IMR-90 (cell line): Measurements from ENCODE around the gene ZC3H7B. TPM values are rescaled to one million over a fixed set of nuclear protein-coding genes. Genes with fewer than 3 reads are reported as not detected.
"Not testable (repeated sequence)": the region's sequence is repeated elsewhere in the genome, so short reads cannot be mapped to it uniquely, and the experiment has no call there.

ENCODE experiments used
- ATAC-seq: fragments of 200-7000 bp; cut with Tn5 transposase; 2 replicates; pipeline ENCODE4 v1.9.1; 2020; ENCODE audit warnings: low read depth, mild to moderate bottlenecking, moderate library complexity
- BruUV-seq: library from RNA; stranded (reverse); fragments of 400-500 nt; replicated peaks from 2 replicates; lab custom pipeline; 2021; lab: Mats Ljungman, UMichigan
- CTCF ChIA-PET: fragments of 300-600 bp; formaldehyde crosslinking; extraction: SDS; loops from one replicate; lab custom pipeline; 2021; ENCODE audit warnings: antibody characterized with exemption; lab: Yijun Ruan, JAX
- POLR2A ChIA-PET: fragments of 300-600 bp; sonication (Branson Sonifier 250); formaldehyde crosslinking; loops from one replicate; lab custom pipeline; 2022; ENCODE audit warnings: antibody characterized with exemption; ENCODE audit not compliant: unreplicated experiment; lab: Charles Lee
- DNase-seq: peaks from one replicate; pipeline ENCODE4 v3.0.0; 2013
- H2AFZ ChIP-seq: replicated peaks from 2 replicates; pipeline ENCODE3; 2013; ENCODE audit warnings: low read length, mild to moderate bottlenecking; ENCODE audit not compliant: poor library complexity
- H2AK5ac ChIP-seq: 2 replicates; pipeline ENCODE4 v1.6.1; 2013; ENCODE audit warnings: low read depth, low read length, inconsistent platforms
- H2AK9ac ChIP-seq: replicated peaks from 2 replicates; pipeline ENCODE3; 2013; ENCODE audit warnings: mild to moderate bottlenecking, low read depth, low read length, moderate library complexity; ENCODE audit not compliant: poor library complexity
- H2BK120ac ChIP-seq: 2 replicates; pipeline ENCODE4 v1.6.1; 2013; ENCODE audit warnings: low read depth, low read length, inconsistent platforms
- H2BK15ac ChIP-seq: 3 replicates; pipeline ENCODE4 v1.6.1; 2013; ENCODE audit warnings: low read depth, low read length, inconsistent platforms
- H2BK20ac ChIP-seq: 2 replicates; pipeline ENCODE4 v1.6.1; 2013; ENCODE audit warnings: low read depth, mild to moderate bottlenecking, inconsistent platforms, low read length, moderate library complexity
- H2BK5ac ChIP-seq: 2 replicates; pipeline ENCODE4 v1.6.1; 2013; ENCODE audit warnings: mild to moderate bottlenecking, low read depth, low read length, inconsistent platforms; ENCODE audit not compliant: poor library complexity, severe bottlenecking
- H3K14ac ChIP-seq: replicated peaks from 2 replicates; pipeline ENCODE4 v1.6.1; 2013; ENCODE audit warnings: low read depth, low read length, inconsistent platforms
- H3K18ac ChIP-seq: 2 replicates; pipeline ENCODE4 v1.6.1; 2013; ENCODE audit warnings: low read depth, low read length, control low read depth
- H3K23ac ChIP-seq: 2 replicates; pipeline ENCODE4 v1.6.1; 2013; ENCODE audit warnings: low read depth, low read length, inconsistent platforms
- H3K27ac ChIP-seq: 2 replicates; pipeline ENCODE4 v1.5.1; 2013; ENCODE audit warnings: mild to moderate bottlenecking, control low read depth, low read length; ENCODE audit not compliant: insufficient read depth
- H3K27me3 ChIP-seq: 2 replicates; pipeline ENCODE4 v1.6.1; 2013; ENCODE audit warnings: low read length; ENCODE audit not compliant: control insufficient read depth, insufficient read depth
- H3K36me3 ChIP-seq: 2 replicates; pipeline ENCODE4 v1.6.1; 2013; ENCODE audit warnings: low read length, mixed read lengths; ENCODE audit not compliant: control insufficient read depth, insufficient read depth
- H3K4ac ChIP-seq: 2 replicates; pipeline ENCODE4 v1.6.1; 2013; ENCODE audit warnings: low read depth, low read length, inconsistent platforms
- H3K4me1 ChIP-seq: 2 replicates; pipeline ENCODE4 v1.6.1; 2013; ENCODE audit warnings: low read length, mixed read lengths; ENCODE audit not compliant: control insufficient read depth, insufficient read depth
- H3K4me2 ChIP-seq: 2 replicates; pipeline ENCODE4 v1.6.1; 2013; ENCODE audit warnings: low read depth, mild to moderate bottlenecking, control low read depth, low read length, moderate library complexity
- H3K4me3 ChIP-seq: 2 replicates; pipeline ENCODE4 v1.5.1; 2013; ENCODE audit warnings: low read depth, mild to moderate bottlenecking, control low read depth, low read length, moderate library complexity; ENCODE audit not compliant: insufficient read depth
- H3K56ac ChIP-seq: 2 replicates; pipeline ENCODE4 v1.6.1; 2013; ENCODE audit warnings: low read length, inconsistent platforms; ENCODE audit not compliant: insufficient read depth; ENCODE audit errors: extremely low read depth
- H3K79me1 ChIP-seq, 2 experiments: 2 replicates each; pipeline ENCODE4 v1.6.1; 2013; ENCODE audit warnings: low read length in 2 of 2, inconsistent platforms in 1 of 2, low read depth in 1 of 2
- H3K9ac ChIP-seq: 2 replicates; pipeline ENCODE4 v1.6.1; 2013; ENCODE audit warnings: low read depth, low read length, control low read depth
- H3K9me1 ChIP-seq: 2 replicates; pipeline ENCODE4 v1.6.1; 2013; ENCODE audit warnings: low read length, inconsistent platforms; ENCODE audit not compliant: insufficient read depth
- H3K9me3 ChIP-seq: 2 replicates; pipeline ENCODE4 v1.6.1; 2013; ENCODE audit warnings: low read length; ENCODE audit not compliant: control insufficient read depth, insufficient read depth
- H4K20me1 ChIP-seq: 2 replicates; pipeline ENCODE4 v1.6.1; 2013; ENCODE audit warnings: low read length, inconsistent platforms; ENCODE audit not compliant: insufficient read depth
- H4K5ac ChIP-seq: 2 replicates; pipeline ENCODE4 v1.6.1; 2013; ENCODE audit warnings: mild to moderate bottlenecking, low read depth, low read length, control low read depth
- H4K8ac ChIP-seq, 2 experiments: 2 replicates each; pipeline ENCODE4 v1.6.1; 2013; ENCODE audit warnings: low read depth in 2 of 2, low read length in 2 of 2, control low read depth in 1 of 2, inconsistent platforms in 1 of 2
- H4K91ac ChIP-seq: 2 replicates; pipeline ENCODE4 v1.6.1; 2013; ENCODE audit warnings: low read depth, low read length, inconsistent platforms; ENCODE audit not compliant: insufficient read depth
- MAFK ChIP-seq: IDR thresholded peaks from 2 replicates; pipeline ENCODE4 v1.6.1; 2012; ENCODE audit warnings: low read depth, low read length, improper control_type of control experiment
- MAZ ChIP-seq: IDR thresholded peaks from 2 replicates; pipeline ENCODE4 v1.6.1; 2012; ENCODE audit warnings: low read depth, mild to moderate bottlenecking, low read length, improper control_type of control experiment, moderate library complexity, borderline replicate concordance
- WGBS, 2 experiments: methylation state at CpG; one replicate each; pipeline versions ENCODE4 v1.1.5 to v1.1.7; 2013; ENCODE audit warnings: missing lambda C conversion rate in 2 of 2; ENCODE audit not compliant: insufficient read length in 1 of 2; ENCODE audit errors: extremely low coverage in 2 of 2; 5-methylcytosine and 5-hydroxymethylcytosine counted together
- dilution Hi-C: fragments of 300-500 bp; cut with HindIII; formaldehyde crosslinking; loops from one replicate; pipeline ENCODE4 v1.14.3; 2018; ENCODE audit warnings: low sequenced_read_pairs; ENCODE audit not compliant: unreplicated experiment
- in situ Hi-C: fragments of 300-500 bp; cut with MboI; formaldehyde crosslinking; loops from 3 replicates; pipeline ENCODE4 v1.14.3; 2019; ENCODE audit warnings: low sequenced_read_pairs, inconsistent platforms, mixed read lengths
- intact Hi-C: fragments of 100-400 bp; cut with micrococcal nuclease; formaldehyde crosslinking; loops from 2 replicates; pipeline ENCODE4 v1.10.0; 2022
- polyA plus RNA-seq, 3 experiments: library from polyadenylated mRNA; depleted of rRNA; stranded (reverse); fragments of >200 nt; gene quantifications; 2 replicates each; pipeline ENCODE4 v1.2.3, GENCODE V29; 2012; ENCODE audit warnings: low replicate concordance in 1 of 3
- total RNA-seq: library from RNA; depleted of rRNA; stranded (reverse); fragments of >200 nt; gene quantifications from 2 replicates; pipeline ENCODE4 v1.2.3, GENCODE V29; 2012
- TF ChIP-seq, protein P1 (sequence below): fragments of 150-350 bp; IDR thresholded peaks from 2 replicates; pipeline ENCODE4 v1.6.1; 2016; ENCODE audit warnings: low read depth, mild to moderate bottlenecking, low read length, moderate library complexity, borderline replicate concordance

Gene ZC3H7B
- total and polyA plus RNA-seq, 2 of the 4 experiments (the other 2 are of a cell fraction): 37.6 to 72.3 TPM

DNA sequence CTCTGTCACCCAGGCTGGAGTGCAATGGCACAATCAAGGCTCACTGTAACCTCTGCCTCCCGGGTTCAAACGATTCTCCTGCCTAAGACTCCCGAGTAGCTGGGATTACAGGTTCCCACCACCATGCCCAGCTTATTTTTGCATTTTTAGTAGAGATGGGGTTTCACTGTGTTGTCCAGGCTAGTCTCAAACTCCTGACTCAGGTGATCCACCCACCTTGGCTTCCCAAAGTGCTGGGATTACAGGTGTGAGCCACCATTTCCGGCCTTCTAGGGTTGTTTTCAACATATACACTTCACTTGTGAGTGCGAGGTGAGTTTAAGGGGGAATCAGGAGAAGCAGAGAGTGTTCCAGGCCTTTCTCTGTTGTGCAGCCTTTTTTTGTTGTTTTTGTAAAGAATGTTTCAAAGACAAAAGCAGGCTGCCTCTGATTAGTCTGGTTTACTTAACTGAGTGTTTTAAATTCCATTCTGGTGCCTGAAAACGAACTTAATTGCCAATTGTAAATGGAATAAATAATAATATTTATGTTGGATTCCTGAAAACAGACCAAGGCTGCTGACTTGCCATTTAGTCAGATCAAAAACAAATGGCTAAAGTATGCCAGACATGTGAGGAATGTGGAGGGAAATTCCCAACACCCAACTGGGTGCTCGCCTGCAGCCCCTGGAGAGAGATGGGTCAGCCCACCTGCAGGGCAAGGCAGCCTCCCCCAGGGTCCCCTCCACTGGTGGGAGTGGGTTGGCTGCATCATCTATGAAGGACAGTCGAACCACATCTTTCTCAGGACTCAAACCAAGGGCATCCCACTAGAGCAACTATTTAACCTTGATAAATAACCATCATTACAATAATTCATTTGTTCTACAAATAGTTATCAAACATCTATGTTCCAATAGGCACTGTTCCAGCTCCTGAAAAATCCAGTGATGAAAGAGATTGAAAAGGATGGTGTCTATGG is 10.8 kb upstream of the ZC3H7B start:
- intact Hi-C loops: no loop called here
- DNase-seq (peak; percentile 83), ATAC-seq (peak; percentile 45)
- in situ Hi-C loops: no loop called here
- peak overlapping the region; percentile 100 for H2BK120ac ChIP-seq
- peak overlapping the region; percentile 94 for H2AK5ac ChIP-seq
- H3K14ac ChIP-seq: peak overlapping the region; percentile 89
- dilution Hi-C loops: no loop called here
- peak overlapping the region; percentile 100 for H3K23ac ChIP-seq
- no peaks in the 10 kb centered on the region for H3K9me3 ChIP-seq
- H3K4me1 ChIP-seq: peaks cover 21% of the 10 kb centered on the region
- H2AFZ ChIP-seq: peak overlapping the region; percentile 67
- ChIA-PET POLR2A (no interaction called here), CTCF (no interaction called here)
- TF ChIP-seq MAZ: 0 out of 2 replicates have a peak, but pooled peaks have one; percentile 53
- TF ChIP-seq, protein P1, sequence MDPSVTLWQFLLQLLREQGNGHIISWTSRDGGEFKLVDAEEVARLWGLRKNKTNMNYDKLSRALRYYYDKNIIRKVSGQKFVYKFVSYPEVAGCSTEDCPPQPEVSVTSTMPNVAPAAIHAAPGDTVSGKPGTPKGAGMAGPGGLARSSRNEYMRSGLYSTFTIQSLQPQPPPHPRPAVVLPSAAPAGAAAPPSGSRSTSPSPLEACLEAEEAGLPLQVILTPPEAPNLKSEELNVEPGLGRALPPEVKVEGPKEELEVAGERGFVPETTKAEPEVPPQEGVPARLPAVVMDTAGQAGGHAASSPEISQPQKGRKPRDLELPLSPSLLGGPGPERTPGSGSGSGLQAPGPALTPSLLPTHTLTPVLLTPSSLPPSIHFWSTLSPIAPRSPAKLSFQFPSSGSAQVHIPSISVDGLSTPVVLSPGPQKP: no peak
- peak; percentile 27; the same call in 1 of the 2 replicates for TF ChIP-seq MAFK
- H3K27me3 ChIP-seq: no peaks in the 10 kb centered on the region
- peaks cover 8% of the 10 kb centered on the region for H3K9me1 ChIP-seq
- H3K27ac ChIP-seq: peak overlapping the region; percentile 98
- no peaks in the 10 kb centered on the region for H3K36me3 ChIP-seq
- peaks cover 0 to 38% of the 10 kb centered on the region in 2 experiments; a peak in 3 of 4 replicates for H3K79me1 ChIP-seq
- H3K18ac ChIP-seq: peak overlapping the region; percentile 97
- peak overlapping the region; percentile 43 for H3K9ac ChIP-seq
- peak overlapping the region; percentile 89 for H4K5ac ChIP-seq
- no peak overlapping the region for H3K4me3 ChIP-seq
- peak overlapping the region; percentile 100 for H3K4ac ChIP-seq
- H2AK9ac ChIP-seq: peak overlapping the region; percentile 87
- H2BK5ac ChIP-seq: peak overlapping the region; percentile 100
- WGBS, 2 experiments: no CpG with 5 or more reads among the region's 8 CpGs
- H4K8ac ChIP-seq: peak overlapping the region; percentile 96 to 99
- no peaks in the 10 kb centered on the region for H4K20me1 ChIP-seq
- peak overlapping the region; percentile 93 for H2BK15ac ChIP-seq
- H2BK20ac ChIP-seq: peak overlapping the region; percentile 100
- BruUV-seq: no TSS peak
- H3K56ac ChIP-seq: peak overlapping the region; percentile 86
- peak overlapping the region; percentile 99 for H4K91ac ChIP-seq
- H3K4me2 ChIP-seq: peak overlapping the region; percentile 38

DNA sequence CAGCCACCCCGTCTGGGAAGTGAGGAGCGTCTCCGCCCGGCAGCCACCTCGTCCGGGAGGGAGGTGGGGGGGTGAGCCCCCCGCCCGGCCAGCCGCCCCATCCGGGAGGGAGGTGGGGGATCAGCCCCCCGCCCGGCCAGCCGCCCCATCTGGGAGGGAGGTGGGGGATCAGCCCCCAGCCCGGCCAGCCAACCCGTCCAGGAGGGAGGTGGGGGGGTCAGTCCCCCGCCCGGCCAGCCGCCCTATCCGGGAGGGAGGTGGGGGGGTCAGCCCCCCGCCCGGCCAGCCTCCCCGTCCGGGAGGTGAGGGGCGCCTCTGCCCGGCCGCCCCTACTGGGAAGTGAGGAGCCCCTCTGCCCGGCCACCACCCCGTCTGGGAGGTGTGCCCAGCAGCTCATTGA is 6.5 kb upstream of the ZC3H7B start:
- H3K4me2 ChIP-seq, CTCF ChIA-PET, H3K9me1 ChIP-seq, H3K36me3 ChIP-seq, H3K4ac ChIP-seq, in situ Hi-C loops, H4K8ac ChIP-seq, H4K20me1 ChIP-seq, DNase-seq, H2AK9ac ChIP-seq, H3K4me3 ChIP-seq, H2AK5ac ChIP-seq, intact Hi-C loops, H3K27me3 ChIP-seq, H2BK20ac ChIP-seq, H2BK5ac ChIP-seq, H4K5ac ChIP-seq, H4K91ac ChIP-seq, H3K14ac ChIP-seq, H2BK15ac ChIP-seq, H2BK120ac ChIP-seq, H3K18ac ChIP-seq, BruUV-seq, dilution Hi-C loops, H3K27ac ChIP-seq, H3K23ac ChIP-seq, H2AFZ ChIP-seq, H3K56ac ChIP-seq, POLR2A ChIA-PET, ATAC-seq, H3K9me3 ChIP-seq, H3K4me1 ChIP-seq, H3K9ac ChIP-seq: not testable (repeated sequence)
- H3K79me1 ChIP-seq: peaks cover 0 to 18% of the 10 kb centered on the region in 2 experiments; a peak in 2 of 4 replicates
- no CpG with 5 or more reads among the region's 28 CpGs for WGBS, 2 experiments
